Head of caudate nucleus (tissue), 42 donors: ENCODE data around the gene MS4A12.
"Not testable (repeated sequence)": the region's sequence is repeated elsewhere in the genome, so short reads cannot be mapped to it uniquely, and the experiment has no call there.

Experiments used
- DNase-seq, 42 donors: peaks; one replicate each; pipeline versions ENCODE4 v3.0.0 to v3.0.0-alpha.2; 2020 to 2021; ENCODE audit warnings: mixed read lengths in 7 of 42
- intact Hi-C: fragments of 100-400 bp; cut with DNase I; formaldehyde crosslinking; loops from one replicate; pipeline ENCODE4 v1.15.0; 2022

The MS4A12 gene, protein sequence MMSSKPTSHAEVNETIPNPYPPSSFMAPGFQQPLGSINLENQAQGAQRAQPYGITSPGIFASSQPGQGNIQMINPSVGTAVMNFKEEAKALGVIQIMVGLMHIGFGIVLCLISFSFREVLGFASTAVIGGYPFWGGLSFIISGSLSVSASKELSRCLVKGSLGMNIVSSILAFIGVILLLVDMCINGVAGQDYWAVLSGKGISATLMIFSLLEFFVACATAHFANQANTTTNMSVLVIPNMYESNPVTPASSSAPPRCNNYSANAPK

DNA sequence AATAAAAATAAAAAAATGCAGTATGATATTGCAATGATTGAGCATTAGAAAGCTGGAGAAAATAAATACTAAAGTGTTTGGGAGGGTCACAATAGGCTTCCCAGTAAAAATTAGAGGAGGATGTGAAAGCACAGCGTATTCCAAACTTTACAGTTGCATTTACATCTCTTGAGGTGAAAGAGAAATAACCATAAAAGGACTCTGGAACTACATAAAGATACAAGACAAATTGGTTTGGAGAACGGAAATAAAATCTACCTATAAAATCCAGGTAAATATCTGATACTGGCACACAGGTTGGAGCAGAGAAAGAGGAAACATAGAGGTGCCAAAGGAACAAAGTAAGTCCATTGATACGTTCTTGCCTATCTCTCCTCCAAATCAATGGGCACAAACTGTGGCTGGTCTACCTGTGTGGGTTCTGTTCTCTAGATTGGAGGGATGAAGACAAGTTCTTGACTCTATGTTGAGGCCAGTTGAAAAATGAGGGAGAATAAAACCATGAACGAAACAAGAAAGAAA is at the start of gene MS4A12:
TSS of gene MS4A12 (plus strand) at position 291 of the 522 bp plus-strand sequence. CDS start 4,541 bp downstream, outside the sequence.
- DNase-seq, result no peak
- intact Hi-C loops, result no loop called here

DNA sequence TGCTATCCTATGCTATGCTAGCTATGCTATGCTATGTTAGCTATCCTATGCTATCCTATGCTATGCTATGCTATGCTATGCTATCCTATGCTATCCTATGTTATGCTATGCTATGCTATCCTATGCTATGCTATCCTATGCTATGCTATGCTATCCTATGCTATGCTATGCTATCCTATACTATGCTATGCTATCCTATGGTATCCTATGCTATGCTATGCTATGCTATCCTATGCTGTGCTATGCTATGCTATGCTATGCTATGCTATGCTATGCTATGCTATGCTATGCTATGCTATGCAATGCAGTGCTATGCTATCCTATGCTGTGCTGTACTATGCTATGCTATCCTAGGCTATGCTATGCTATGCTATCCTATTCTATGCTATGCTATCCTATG is 45.5 kb upstream of the MS4A12 start:
- DNase-seq, result no peak
- intact Hi-C loops, result no loop called here

- no peak for DNase-seq
- intact Hi-C loops, result no loop called here
Observed at GRCh38 chr11:60447846-60448245, 44.7 kb upstream of the MS4A12 start.

DNA sequence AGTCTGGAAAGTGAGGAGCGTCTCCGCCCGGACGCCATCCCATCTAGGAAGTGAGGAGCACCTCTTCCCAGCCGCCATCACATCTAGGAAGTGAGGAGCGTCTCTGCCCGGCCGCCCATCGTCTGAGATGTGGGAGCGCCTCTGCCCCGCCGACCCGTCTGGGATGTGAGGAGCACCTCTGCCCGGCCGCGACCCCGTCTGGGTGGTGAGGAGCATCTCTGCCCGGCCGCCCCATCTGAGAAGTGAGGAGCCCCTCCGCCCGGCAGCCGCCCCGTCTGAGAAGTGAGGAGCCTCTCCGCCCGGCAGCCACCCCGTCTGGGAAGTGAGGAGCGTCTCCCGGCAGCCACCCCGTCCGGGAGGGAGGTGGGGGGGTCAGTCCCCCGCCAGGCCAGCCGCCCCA is 41.4 kb upstream of the MS4A12 start:
- DNase-seq, intact Hi-C loops: not testable (repeated sequence)

- intact Hi-C loops, result no loop called here
- no peak for DNase-seq
Observed at GRCh38 chr11:60454212-60454611, 38.4 kb upstream of the MS4A12 start.

GRCh38 chr11:60455531-60456042 is 37.0 kb upstream of the MS4A12 start, which contains the start of gene MS4A1:
MS4A1 (plus strand) TSS chr11:60455847; CDS start chr11:60462375, 6,528 bp downstream.
- intact Hi-C loops, result no loop called here
- DNase-seq, result no peak

DNA sequence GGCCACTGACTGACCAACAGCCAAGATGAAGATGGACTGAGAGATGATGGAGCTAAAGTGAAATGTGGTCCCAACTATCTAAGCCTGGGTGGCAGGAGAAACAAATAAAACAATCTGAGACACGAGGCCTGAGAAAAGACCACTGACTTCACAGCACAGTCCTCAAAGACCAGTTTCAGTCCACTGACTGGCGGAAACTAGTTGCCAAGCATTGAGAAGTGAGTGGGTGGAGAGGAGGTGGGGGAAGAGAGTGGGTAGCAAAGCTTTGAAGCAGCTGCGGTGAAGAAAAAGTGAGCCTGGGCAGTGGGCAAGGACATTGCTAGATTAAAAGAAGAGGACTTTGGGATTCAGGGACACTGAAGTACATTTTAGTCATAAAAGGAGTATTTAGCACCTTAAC is 35.0 kb upstream of the MS4A12 start:
- intact Hi-C loops, result no loop called here

DNA sequence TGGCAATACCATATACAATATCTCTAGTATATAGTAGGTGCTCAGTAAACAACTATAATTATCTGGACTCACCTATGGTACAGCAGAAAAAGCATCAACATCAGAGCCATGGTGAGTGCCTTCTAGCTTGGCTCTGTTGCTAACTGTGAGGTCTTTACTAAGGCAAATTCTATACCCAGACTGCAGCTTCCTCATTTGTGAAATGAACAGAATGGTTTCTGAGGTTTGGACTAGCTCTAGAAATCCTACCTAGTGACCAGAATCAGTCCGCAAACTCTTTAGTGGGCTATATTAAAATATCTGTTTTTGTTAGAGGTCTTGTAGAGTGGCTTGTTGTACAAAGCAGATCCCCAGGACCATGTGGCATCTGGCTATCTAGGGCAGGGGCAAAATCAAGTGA is 33.2 kb upstream of the MS4A12 start:
- intact Hi-C loops, result no loop called here
- DNase-seq, result no peak

More for the DNA sequence above, 35.0 kb upstream of the MS4A12 start:
- DNase-seq, result no peak

DNA sequence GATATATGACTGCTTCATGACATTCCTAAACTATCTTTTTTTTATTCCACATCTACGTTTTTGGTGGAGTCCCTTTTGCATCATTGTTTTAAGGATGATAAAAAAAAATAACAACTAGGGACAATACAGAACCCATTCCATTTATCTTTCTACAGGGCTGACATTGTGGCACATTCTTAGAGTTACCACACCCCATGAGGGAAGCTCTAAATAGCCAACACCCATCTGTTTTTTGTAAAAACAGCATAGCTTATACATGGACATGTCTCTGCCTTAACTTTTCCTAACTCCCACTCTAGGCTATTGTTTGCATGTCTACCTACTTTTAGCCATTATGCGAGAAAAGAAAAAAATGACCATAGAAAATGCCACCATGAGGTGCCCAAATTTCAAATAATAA is 23.7 kb upstream of the MS4A12 start:
- intact Hi-C loops, result no loop called here

DNA sequence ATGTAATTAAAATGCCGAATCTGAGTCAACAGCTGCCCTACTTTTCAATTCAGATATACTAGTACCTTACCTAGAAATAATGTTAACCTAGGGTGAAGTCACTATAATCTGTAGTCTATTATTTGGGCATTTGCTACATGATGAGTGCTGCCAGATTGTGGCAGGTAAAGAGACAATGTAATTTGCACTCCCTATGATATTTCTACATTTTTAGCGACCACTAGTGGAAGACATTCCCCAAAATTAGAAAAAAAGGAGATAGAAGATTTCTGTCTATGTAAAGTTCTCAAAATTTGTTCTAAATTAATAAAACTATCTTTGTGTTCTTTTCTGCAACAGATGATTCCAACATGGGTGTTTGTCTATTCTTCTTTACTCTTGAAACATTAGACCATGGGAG is 22.9 kb upstream of the MS4A12 start:
- intact Hi-C loops, result no loop called here
- no peak for DNase-seq

More for the DNA sequence above, 23.7 kb upstream of the MS4A12 start:
- DNase-seq, result no peak

DNA sequence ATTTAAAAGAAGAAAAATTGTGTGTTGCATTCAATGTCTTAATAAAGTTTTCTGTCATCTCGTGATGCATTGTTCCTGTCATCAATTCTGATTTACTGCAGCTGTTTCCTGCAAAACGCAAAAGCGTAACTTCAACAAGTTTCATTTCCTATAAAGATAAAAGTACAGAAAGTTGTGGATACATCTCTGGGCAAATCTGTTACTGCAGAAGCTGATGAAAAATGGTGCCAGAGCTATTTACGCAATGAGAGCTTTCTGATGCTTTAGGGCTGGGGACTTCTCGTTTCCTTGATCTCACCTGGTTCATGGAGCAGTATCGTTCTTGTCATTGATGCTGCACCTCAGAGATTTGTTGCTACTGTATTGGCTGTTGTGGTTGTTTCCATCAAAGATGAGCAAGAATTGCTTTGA is 15.5 kb upstream of the MS4A12 start:
- intact Hi-C loops, result no loop called here
- DNase-seq, result no peak

DNA sequence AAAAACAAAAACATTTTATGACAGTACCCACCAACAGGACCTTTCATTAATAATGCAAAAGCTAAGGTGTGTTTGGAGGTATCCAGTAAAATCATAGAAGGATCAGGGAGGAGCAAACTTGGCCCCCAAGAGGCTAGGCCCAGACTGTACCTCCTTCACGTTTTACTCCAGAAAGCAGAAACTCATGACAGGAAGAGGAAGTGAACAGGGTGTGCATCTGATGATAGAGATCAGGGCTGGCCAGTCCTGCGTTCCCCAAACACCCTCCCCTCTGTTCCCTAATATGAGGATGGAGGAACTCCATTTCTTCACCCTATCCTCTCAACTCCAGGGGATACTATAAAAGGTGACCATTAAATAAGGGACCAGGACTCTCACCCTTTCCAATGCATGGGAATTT is 10.2 kb upstream of the MS4A12 start:
- DNase-seq, result no peak
- intact Hi-C loops, result no loop called here

DNA sequence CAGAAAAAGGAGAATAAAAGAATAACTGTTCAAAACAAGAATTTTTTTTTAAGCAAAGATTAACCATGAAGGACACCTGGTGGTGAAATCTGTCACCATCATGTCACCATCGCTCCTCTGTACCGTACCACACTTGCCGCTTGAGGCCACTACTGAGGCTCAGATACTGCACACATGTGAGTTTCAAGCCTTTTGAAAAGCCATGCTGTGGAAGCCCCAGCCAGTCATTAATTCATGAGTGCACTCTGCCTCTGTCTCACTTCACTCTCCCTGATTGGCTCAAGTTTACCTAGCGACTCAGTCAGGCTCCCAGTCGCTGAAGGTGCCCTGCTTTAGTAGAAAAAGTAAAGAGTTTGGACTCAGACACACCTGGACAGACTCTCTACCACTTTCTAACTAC is 6.6 kb upstream of the MS4A12 start:
- intact Hi-C loops, result no loop called here
- DNase-seq, result peak in 1 of 42 donors; percentile 9

GRCh38 chr11:60493454-60493853 is 876 bp downstream of the MS4A12 start:
- no peak for DNase-seq
- intact Hi-C loops, result no loop called here

DNA sequence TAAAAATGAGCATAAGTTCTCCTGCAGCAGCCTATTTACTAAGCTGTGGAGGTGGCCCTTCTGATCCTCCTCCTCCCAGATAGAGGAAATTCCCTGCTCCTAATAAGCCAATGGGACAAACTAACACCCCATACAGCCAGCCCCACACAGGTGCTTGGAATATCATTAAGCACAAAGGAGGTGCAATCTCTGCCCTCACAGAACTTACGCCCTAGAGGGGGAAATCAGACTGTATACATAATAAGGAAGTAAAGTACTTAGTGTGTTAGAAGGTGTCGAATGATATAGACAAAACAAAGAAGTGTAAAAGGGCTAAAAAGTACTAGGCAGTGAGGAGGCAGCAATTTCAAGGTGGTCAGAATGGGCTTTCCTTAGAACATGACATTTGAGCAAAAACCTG is 5.8 kb downstream of the MS4A12 start:
- intact Hi-C loops, result no loop called here
- DNase-seq, result no peak

DNA sequence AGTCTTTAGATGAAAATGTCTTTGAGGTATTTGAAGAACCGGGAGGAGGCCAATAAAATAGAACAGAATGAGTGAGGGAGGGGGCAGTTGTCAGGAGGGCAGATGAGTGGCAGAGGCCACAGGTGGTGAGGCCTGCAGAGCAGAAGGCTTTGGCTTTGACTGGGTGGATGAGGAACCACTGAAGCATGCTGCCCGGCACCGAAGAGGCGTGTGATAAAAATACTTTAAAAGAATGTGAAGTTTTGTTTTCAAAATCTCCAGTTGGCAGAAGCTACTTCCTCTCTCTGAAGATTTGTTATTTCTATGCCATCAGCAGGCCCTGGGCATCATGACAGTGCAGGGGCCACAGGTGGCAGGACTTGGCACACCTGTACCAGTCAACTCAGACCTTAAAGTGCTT is 6.3 kb downstream of the MS4A12 start:
- peak in 5 of 42 donors; percentile 9 to 44 (median 16) for DNase-seq
- intact Hi-C loops, result no loop called here

GRCh38 chr11:60500276-60500910 is 7.8 kb downstream of the MS4A12 start:
- no peak for DNase-seq
- intact Hi-C loops, result no loop called here

DNA sequence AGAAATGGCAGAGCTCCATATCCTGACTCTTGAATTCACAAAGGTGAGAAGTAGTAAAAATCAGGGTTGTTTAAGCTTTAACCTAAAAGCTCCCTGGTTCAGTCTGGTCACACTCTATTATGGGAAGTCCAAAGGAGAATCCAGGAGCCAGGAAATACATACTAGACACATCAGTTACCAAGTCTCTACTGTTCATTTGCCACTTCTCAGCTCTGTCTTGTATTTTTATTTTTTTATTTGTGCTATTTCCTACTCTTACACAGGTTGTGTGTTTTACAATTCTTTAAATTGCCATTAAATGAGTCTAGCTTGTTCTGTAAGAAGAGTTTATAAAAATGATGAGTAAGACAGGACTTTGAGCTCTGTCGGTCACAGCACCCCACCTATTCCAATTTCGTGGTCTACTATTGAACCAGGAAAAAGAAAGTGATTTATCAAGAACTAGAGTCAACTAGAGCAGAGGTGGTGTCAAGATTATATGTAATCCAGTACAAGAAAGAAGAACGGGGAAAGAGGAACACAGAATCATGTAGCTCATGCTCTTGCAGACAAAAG is 9.7 kb downstream of the MS4A12 start:
- intact Hi-C loops, result no loop called here
- no peak for DNase-seq

DNA sequence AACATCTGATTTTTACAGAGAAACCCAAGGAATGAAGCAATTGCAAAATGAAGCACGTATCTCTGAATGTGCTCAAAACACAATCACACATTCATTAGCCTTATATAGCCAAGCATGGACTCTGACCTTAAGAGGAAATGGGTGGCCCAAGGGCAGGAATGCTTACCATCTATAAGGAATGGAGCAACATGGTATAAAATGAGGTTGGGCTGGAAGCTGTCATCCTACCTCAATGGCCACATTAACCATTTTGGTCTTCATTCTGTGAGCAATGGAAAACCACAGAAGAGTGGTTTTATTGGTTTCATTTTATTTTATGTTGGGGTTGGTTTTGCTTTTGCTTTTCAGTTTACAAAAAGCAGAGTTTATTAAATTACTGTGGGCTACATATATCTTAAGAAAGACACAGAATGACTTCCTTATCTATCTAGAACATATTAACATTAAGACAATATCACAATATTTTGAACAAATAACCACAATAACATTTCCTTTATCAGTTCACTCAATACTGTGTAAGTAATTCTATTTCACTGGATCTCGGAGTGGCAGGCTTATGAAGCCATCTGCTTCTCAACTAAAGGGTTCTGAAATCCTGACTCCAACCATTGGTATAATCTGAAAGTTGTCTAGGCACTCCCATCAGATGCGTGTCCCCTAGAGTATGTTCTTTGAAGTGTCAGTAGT is 11.8 kb downstream of the MS4A12 start:
- DNase-seq, result no peak
- intact Hi-C loops, result no loop called here

DNA sequence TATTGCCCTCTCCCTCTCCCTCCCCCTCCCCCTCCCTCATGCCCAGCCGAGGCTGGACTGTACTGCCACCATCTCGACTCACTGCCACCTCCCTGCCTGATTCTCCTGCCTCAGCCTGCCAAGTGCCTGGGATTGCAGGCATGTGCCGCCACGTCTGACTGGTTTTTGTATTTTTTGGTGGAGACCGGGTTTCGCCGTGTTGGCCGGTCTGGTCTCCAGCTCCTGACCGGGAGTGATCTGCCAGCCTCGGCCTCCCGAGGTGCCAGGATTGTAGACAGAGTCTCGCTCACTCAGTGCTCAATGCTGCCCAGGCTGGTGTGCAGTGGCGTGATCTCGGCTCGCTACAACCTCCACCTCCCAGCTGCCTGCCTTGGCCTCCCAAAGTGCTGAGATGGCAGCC is 17.0 kb downstream of the MS4A12 start:
- DNase-seq, intact Hi-C loops: not testable (repeated sequence)
